Immature natural killer cell (primary cell): ENCODE data around the gene ARRB1. TPM values are rescaled to one million over a fixed set of nuclear protein-coding genes. Genes with fewer than 3 reads are reported as not detected.

Source experiments
- DNase-seq, 3 donors: peaks; one replicate each; pipeline ENCODE4 v3.0.0; 2022; ENCODE audit warnings: mixed read lengths in 1 of 3
- H3K27ac Mint-ChIP-seq, 6 donors: one replicate each; pipeline ENCODE4 v1.8.0; 2020; ENCODE audit warnings: mixed read lengths in 6 of 6, mild to moderate bottlenecking in 5 of 6, inconsistent platforms in 4 of 6, moderate library complexity in 3 of 6
- H3K27me3 Mint-ChIP-seq, 3 donors: one replicate each; pipeline ENCODE4 v1.8.0; 2020 to 2021; ENCODE audit warnings: low read depth in 3 of 3, mild to moderate bottlenecking in 3 of 3, mixed read lengths in 3 of 3, moderate library complexity in 3 of 3, inconsistent platforms in 1 of 3
- H3K36me3 Mint-ChIP-seq, 3 donors: one replicate each; pipeline ENCODE4 v1.8.0; 2020; ENCODE audit warnings: mixed read lengths in 3 of 3, inconsistent platforms in 2 of 3, mild to moderate bottlenecking in 2 of 3
- H3K4me1 Mint-ChIP-seq, 2 donors: one replicate each; pipeline ENCODE4 v1.8.0; 2020; ENCODE audit warnings: inconsistent platforms in 2 of 2, mild to moderate bottlenecking in 2 of 2, mixed read lengths in 2 of 2, moderate library complexity in 1 of 2
- H3K4me3 Mint-ChIP-seq, 5 donors: one replicate each; pipeline ENCODE4 v1.8.0; 2020; ENCODE audit warnings: mild to moderate bottlenecking in 5 of 5, mixed read lengths in 5 of 5, inconsistent platforms in 3 of 5, moderate library complexity in 3 of 5
- H3K9me3 Mint-ChIP-seq, 6 donors: one replicate each; pipeline ENCODE4 v1.8.0; 2020; ENCODE audit warnings: mild to moderate bottlenecking in 6 of 6, mixed read lengths in 6 of 6, inconsistent platforms in 4 of 6, moderate library complexity in 3 of 6
- polyA plus RNA-seq, 3 donors: library from polyadenylated mRNA; unstranded; fragments of 300-500 nt; fragmentation: Illumina TruSeq; gene quantifications; one replicate each; pipeline ENCODE4 v1.2.3, GENCODE V29; 2021

ARRB1 gene
- polyA plus RNA-seq, 3 donors from 2014 or later, result 28.7 to 51.1 (median 41.5) TPM

DNA sequence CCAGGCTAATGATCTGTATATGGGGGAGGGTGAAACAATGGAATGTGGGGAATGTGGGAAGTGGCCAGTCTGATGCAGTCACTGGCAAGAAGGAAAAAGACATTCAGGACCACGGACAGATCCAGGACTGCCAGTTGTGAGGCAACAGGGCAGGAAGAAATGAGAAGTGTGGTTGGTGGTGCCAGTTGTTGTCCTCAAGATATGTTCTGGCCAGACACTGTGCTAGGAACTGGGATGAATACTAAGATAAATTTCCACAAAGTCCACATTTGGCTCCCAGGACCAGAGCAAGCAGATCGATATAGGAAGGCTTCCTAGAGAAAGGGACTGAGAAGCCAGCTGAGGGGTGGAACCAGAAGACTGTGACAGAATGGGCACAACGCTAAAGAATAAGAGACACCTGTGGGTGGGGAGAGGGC, 117.7 kb downstream of the ARRB1 start:
- Mint-ChIP-seq H3K36me3 (peaks cover 0 to 5% (median 3%) of the 10 kb centered on the region in 3 donors), H3K9me3 (no peaks in the 10 kb centered on the region), H3K27me3 (peaks cover 0 to 11% (median 4%) of the 10 kb centered on the region in 3 donors), H3K27ac (no peak overlapping the region), H3K4me3 (no peak overlapping the region), H3K4me1 (no peaks in the 10 kb centered on the region)
- peak in 1 of 3 donors; percentile 30 for DNase-seq

DNA sequence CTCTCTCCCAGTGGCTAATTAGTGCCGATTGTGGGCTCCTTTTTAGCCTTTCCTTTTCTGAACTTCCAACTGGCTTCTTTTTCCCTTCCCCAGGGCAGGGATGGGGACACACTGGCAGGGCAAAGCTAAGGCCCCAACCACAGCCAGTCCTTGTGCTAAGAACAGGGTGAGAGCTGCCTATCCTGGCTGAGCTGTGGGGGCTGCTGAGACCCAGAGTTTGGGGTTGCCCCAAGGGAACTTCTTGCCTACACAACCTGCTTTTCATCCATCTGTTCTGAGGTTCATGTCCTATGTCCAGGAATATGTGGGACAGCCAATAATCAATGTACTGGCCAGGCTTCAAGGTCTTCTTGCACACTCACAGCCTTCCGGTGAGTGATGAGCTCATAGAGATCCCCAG, 120.8 kb downstream of the ARRB1 start:
- Mint-ChIP-seq H3K4me3 (no peak overlapping the region), H3K4me1 (no peaks in the 10 kb centered on the region), H3K27me3 (peaks cover 0 to 5% (median 4%) of the 10 kb centered on the region in 3 donors), H3K27ac (no peak overlapping the region), H3K9me3 (no peaks in the 10 kb centered on the region), H3K36me3 (peaks cover 0 to 5% (median 3%) of the 10 kb centered on the region in 3 donors)
- DNase-seq, result no peak

DNA sequence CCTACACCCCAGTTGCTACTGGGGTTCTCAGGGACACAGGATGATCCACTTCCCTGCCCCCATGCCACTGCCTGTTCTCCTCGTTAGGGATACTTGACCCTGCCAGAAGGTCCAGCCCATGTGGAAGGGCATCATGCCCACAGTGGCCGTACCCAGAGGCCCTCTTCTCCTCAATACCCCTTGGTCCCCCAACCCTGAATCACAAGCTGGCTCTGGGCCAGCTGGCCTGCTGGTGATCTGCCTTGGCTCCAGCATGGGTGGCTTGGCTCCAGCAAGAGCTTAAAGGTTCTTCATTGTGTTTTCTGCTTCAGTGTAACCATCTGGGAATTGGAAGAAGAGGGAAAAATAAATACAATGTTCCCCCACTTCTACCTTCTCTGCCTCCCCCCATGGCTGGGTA, 122.0 kb downstream of the ARRB1 start:
- DNase-seq, result no peak
- no peak overlapping the region for H3K27ac Mint-ChIP-seq
- no peaks in the 10 kb centered on the region for H3K9me3 Mint-ChIP-seq
- H3K4me1 Mint-ChIP-seq, result no peaks in the 10 kb centered on the region
- peaks cover 0 to 5% (median 3%) of the 10 kb centered on the region in 3 donors for H3K36me3 Mint-ChIP-seq
- H3K4me3 Mint-ChIP-seq, result no peak overlapping the region
- peaks cover 0 to 4% (median 2%) of the 10 kb centered on the region in 3 donors for H3K27me3 Mint-ChIP-seq

DNA sequence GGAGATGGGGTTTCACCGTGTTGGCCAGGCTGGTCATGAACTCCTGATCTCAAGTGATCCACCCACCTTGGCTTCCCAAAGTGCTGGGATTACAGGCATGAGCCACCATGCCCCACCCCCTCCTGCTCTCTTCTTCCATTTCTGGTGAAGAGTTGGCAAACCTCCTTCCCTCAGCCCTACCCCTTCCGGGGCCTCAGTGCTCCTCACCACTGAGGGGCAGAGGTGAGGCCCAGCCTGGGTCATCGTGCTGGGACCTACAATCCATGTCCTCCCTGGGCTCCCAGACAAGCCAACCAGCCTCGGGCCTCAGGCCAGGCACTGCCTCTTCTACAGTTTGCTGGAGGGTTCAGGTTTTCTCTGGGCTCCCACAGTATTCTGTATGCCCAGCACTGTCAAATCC, 125.7 kb downstream of the ARRB1 start:
- no peaks in the 10 kb centered on the region for H3K4me1 Mint-ChIP-seq

DNA sequence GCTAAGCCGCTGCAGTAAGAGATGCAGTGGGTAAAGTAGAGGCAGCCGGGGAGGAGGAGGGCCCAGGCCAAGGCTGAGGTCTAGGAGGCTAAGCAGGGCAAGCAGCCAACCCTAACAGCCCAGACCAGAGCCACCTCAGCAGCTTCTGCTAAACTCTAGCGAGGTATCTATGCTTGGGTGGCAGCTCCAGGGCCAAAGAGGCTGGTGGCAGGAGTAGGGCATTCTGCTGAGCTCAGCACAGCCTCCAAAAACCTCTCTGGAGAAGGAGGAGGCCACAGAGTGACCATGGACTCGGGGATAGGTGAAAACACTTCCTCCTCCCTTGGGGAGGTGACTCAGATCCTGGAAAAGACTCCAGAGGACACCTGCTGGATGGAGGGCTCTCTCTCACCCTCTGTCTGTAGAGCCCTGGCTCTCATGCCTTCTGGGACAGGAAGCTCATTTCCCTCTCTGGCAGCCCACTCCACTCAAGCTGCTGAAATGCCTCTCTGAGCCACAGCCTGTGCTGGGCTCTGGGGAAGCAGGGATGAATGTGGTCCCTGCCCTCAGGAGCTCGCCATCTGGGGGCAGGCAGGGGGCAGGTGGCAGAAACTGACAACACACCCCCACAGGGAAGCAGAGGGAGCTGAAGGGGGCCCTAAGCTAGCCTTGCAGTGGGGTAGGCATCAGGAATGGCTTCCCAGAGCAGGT, 127.4 kb downstream of the ARRB1 start:
- Mint-ChIP-seq H3K27ac (no peak overlapping the region), H3K27me3 (peaks cover 0 to 7% (median 0%) of the 10 kb centered on the region in 3 donors), H3K9me3 (no peaks in the 10 kb centered on the region), H3K36me3 (no peaks in the 10 kb centered on the region), H3K4me1 (no peaks in the 10 kb centered on the region), H3K4me3 (no peak overlapping the region)
- DNase-seq, result no peak

More for the DNA sequence above, 125.7 kb downstream of the ARRB1 start:
- Mint-ChIP-seq H3K9me3 (no peaks in the 10 kb centered on the region), H3K27me3 (peaks cover 0 to 9% (median 0%) of the 10 kb centered on the region in 3 donors), H3K27ac (no peak overlapping the region), H3K4me3 (no peak overlapping the region), H3K36me3 (no peaks in the 10 kb centered on the region)
- no peak for DNase-seq

DNA sequence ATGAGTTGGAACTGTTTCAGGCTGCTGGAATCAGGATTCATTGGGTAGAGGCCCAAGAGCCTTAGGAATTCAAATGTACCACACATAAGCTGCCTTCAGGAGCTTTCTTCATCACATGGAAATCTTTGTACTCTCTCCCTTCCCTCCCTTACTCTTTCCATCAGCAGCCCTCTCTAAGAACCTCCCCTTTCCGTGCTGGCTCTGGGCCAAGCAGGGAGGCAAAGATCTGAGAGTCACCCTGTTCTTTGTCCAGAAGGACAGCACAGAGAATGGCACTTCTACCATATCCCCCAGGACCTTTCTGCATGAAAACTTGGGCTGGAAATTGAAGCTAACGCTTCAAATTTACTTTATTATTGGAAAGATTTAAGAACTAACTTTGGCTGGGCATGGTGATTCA, 131.6 kb downstream of the ARRB1 start:
- H3K9me3 Mint-ChIP-seq, result peaks cover 0 to 2% (median 0%) of the 10 kb centered on the region in 6 donors
- peaks cover 3 to 16% (median 4%) of the 10 kb centered on the region in 3 donors for H3K27me3 Mint-ChIP-seq
- no peak for DNase-seq
- H3K4me3 Mint-ChIP-seq, result no peak overlapping the region
- no peaks in the 10 kb centered on the region for H3K36me3 Mint-ChIP-seq
- H3K27ac Mint-ChIP-seq, result no peak overlapping the region
- no peaks in the 10 kb centered on the region for H3K4me1 Mint-ChIP-seq

DNA sequence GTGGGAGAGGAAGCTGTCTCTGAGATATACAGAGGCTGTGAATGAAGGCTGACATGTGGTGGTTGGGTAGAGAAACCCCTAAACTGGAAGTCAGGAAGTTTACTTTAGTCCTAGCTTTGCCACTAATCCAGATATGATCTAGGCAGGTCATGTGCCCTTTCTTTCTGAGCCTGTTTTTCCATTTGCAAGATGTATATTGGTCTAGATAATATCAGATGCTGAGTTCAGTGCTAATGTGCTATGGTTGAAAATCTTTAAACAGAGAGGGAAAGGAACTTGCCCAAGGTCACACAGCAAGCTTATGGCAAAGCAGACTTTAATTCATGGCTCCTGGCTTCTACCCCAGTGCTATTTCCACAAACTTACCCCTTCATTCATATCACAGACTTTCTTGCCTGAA, 136.6 kb downstream of the ARRB1 start:
- Mint-ChIP-seq H3K27me3 (peaks cover 12 to 23% (median 13%) of the 10 kb centered on the region in 3 donors), H3K36me3 (no peaks in the 10 kb centered on the region), H3K4me1 (no peaks in the 10 kb centered on the region), H3K9me3 (peaks cover 0 to 2% (median 0%) of the 10 kb centered on the region in 6 donors), H3K4me3 (no peak overlapping the region), H3K27ac (no peak overlapping the region)
- DNase-seq, result no peak

DNA sequence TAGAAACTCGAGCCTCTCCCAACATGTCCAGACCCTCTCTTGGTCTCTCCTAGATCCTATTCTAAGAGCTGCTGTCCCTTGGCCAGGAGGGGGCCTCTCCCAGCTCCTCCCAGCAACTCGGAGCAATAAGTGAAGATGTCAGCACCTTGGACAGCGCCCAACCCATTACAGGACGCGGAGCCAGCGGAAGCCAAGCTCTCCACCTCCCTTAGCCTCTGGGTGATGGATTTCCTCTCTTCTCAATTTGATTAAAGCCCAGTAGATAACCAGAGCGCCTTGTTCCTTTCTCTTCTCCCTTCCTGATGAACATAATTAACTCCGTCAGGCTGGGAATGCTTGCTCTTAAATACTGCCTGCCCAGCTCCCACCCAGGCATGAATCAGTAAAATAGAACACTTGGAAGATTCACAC, 137.0 kb downstream of the ARRB1 start:
- H3K4me1 Mint-ChIP-seq, result no peaks in the 10 kb centered on the region
- H3K36me3 Mint-ChIP-seq, result no peaks in the 10 kb centered on the region
- H3K4me3 Mint-ChIP-seq, result no peak overlapping the region
- H3K27ac Mint-ChIP-seq, result no peak overlapping the region
- peaks cover 12 to 20% (median 13%) of the 10 kb centered on the region in 3 donors for H3K27me3 Mint-ChIP-seq
- peaks cover 0 to 2% (median 0%) of the 10 kb centered on the region in 6 donors for H3K9me3 Mint-ChIP-seq
- peak; percentile 51 to 69 (median 62) for DNase-seq

Other genes starting within 250 kb of the ARRB1 start
- gene SLCO2B1, start 200.6 kb downstream of the ARRB1 start, polyA plus RNA-seq, result not detected
- under 1 TPM in 1 of 3 donors, not detected in 2; 0.13 TPM for gene TPBGL, start 110.9 kb downstream of the ARRB1 start, polyA plus RNA-seq
- 1,000 to 10,000 TPM; 2,605 to 4,768 (median 2,974) TPM for gene RPS3, start 47.9 kb upstream of the ARRB1 start, polyA plus RNA-seq
- gene KLHL35, start 81.5 kb upstream of the ARRB1 start, polyA plus RNA-seq, result 1 to 10 TPM in 1 of 3 donors, under 1 TPM in 1, not detected in 1; 0.41 to 1.6 TPM
- 1 to 10 TPM; 1.8 to 9.2 (median 4.1) TPM for gene GDPD5, start 174.3 kb upstream of the ARRB1 start, polyA plus RNA-seq
- gene SERPINH1, start 210.6 kb upstream of the ARRB1 start, polyA plus RNA-seq, result 1 to 10 TPM; 3.4 to 8.4 (median 4.5) TPM